Measurements from ENCODE around the gene WDR13.
"Not testable (repeated sequence)": the region's sequence is repeated elsewhere in the genome, so short reads cannot be mapped to it uniquely, and the experiment has no call there.

The WDR13 gene

GRCh38 chrX:48597353-48598264 lies at the start of gene WDR13:
Gene WDR13 (plus strand): TSS chrX:48597492. CDS start chrX:48597997, 505 bp downstream.
- peak; percentile 94 for DNase-seq

- no peak for DNase-seq
Observed at GRCh38 chrX:48548871-48549270, 48.4 kb upstream of the WDR13 start.

GRCh38 chrX:48555731-48556325 lies 41.5 kb upstream of the WDR13 start:
- not testable (repeated sequence) for DNase-seq

- DNase-seq = peak; percentile 48
Observed at GRCh38 chrX:48558271-48558670, 39.0 kb upstream of the WDR13 start.

GRCh38 chrX:48559636-48560035 lies 37.7 kb upstream of the WDR13 start:
- no peak for DNase-seq

- DNase-seq = no peak
Observed at GRCh38 chrX:48560056-48560455, 37.2 kb upstream of the WDR13 start.

GRCh38 chrX:48560681-48561080 lies 36.6 kb upstream of the WDR13 start:
- DNase-seq = no peak

GRCh38 chrX:48569958-48570357 lies 27.3 kb upstream of the WDR13 start:
- peak; percentile 85 for DNase-seq

GRCh38 chrX:48573690-48574269 lies 23.5 kb upstream of the WDR13 start:
- no peak for DNase-seq

- DNase-seq = peak; percentile 95
Observed at GRCh38 chrX:48574270-48575266, 22.7 kb upstream of the WDR13 start, which contains the start of gene RBM3. Gene RBM3 (plus strand): TSS chrX:48574484. CDS start chrX:48575181, 697 bp downstream.

- no peak for DNase-seq
Observed at GRCh38 chrX:48575642-48576041, 21.6 kb upstream of the WDR13 start.

- no peak for DNase-seq
Observed at GRCh38 chrX:48576108-48576507, 21.2 kb upstream of the WDR13 start.

- no peak for DNase-seq
Observed at GRCh38 chrX:48578661-48579128, 18.6 kb upstream of the WDR13 start.

GRCh38 chrX:48579259-48579658 lies 18.0 kb upstream of the WDR13 start:
- no peak for DNase-seq

- DNase-seq = no peak
Observed at GRCh38 chrX:48580662-48581061, 16.6 kb upstream of the WDR13 start.

- DNase-seq = no peak
Observed at GRCh38 chrX:48584698-48585097, 12.6 kb upstream of the WDR13 start.

- no peak for DNase-seq
Observed at GRCh38 chrX:48589482-48590162, 7.7 kb upstream of the WDR13 start.

GRCh38 chrX:48590203-48591103 lies 6.8 kb upstream of the WDR13 start:
- DNase-seq = no peak

- no peak for DNase-seq
Observed at GRCh38 chrX:48591255-48591791, 6.0 kb upstream of the WDR13 start.

- DNase-seq = no peak
Observed at GRCh38 chrX:48592971-48593370, 4.3 kb upstream of the WDR13 start.
